Ovary (tissue), 3 donors: ENCODE data around the gene DNMT3A.
A peak's percentile ranks its signal among the peaks of the same experiment; 100 is the strongest.

Source experiments
- CTCF ChIP-seq, 3 donors: fragments of 450-650 bp in 2 of 3; fragments of 200-600 bp in 1 of 3; IDR thresholded peaks; one replicate each; pipeline versions ENCODE4 v1.5.1 to v1.8.0; 2016 to 2022; ENCODE audit warnings: antibody characterized with exemption in 3 of 3, mild to moderate bottlenecking in 1 of 3
- EP300 ChIP-seq: sonication (generic); formaldehyde crosslinking; IDR thresholded peaks from one replicate; pipeline ENCODE4 v1.6.1; 2017; ENCODE audit warnings: antibody characterized with exemption
- POLR2A ChIP-seq: fragments of 450-650 bp; IDR thresholded peaks from one replicate; pipeline ENCODE4 v1.6.1; 2017; ENCODE audit warnings: antibody characterized with exemption, mild to moderate bottlenecking, moderate library complexity
- donor health status: DM: no; HTN: no; CAD: no.

- peak; percentile 91 to 97 (median 92) for TF ChIP-seq CTCF (IDR thresholded peaks at IDR 0.05)
- TF ChIP-seq EP300: no peak
- peak; percentile 79 for TF ChIP-seq POLR2A
Measured at GRCh38 chr2:25362049-25362433, 20.3 kb upstream of the DNMT3A start.
